ENCODE results near the gene PAQR4.
"Not testable (repeated sequence)": the region's sequence is repeated elsewhere in the genome, so short reads cannot be mapped to it uniquely, and the experiment has no call there.

PAQR4 gene

DNA sequence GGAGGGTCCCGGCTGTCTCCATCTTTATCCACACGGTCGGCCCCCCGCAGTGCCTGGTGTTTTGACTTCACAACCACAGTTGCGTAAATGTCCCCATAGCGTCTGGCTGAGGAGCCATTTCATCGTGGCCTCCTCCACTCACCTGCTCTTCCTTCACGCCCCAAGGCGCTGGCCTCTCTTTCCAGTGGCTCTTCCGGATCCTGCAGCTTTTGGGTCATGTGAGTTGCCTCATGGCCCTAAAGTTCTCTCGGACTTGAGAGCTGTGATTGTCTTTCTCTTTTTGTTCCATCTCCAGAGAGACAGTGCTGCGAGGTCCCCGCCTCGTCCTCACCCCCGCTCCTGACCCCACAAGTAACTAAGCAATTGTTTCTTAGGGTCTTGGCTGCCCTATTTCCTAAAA lies 34.7 kb upstream of the PAQR4 start:
- no peak overlapping the region for H3K4me3 ChIP-seq (replicated peaks; ENCODE audit: low read depth, low read length)
- DNase-seq (ENCODE audit: low read depth), result no peak
- no peak for TF ChIP-seq CTCF (IDR thresholded peaks at IDR 0.05; ENCODE audit: low read length, missing control alignments)

GRCh38 chr16:2936436-2937011 lies 32.6 kb upstream of the PAQR4 start:
- DNase-seq (ENCODE audit: low read depth), result no peak
- no peak for TF ChIP-seq CTCF (IDR thresholded peaks at IDR 0.05; ENCODE audit: low read length, missing control alignments)

DNA sequence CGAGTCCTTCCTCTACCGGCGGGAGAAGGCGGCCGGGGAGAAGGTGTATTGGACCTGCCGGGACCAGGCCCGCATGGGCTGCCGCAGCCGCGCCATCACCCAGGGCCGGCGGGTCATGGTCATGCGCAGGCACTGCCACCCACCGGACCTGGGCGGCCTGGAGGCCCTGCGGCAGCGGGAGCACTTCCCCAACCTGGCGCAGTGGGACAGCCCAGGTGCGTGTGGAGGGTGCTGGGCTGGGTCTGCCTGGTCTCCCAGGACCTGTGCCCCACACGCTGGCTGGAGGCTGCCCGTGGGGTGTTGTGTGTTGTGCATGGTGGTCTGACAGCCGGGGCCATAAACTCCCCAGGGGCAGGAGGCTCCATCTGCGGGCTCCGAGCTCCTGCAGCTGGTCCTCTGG lies 32.0 kb upstream of the PAQR4 start:
- TF ChIP-seq CTCF (IDR thresholded peaks at IDR 0.05; ENCODE audit: low read length, missing control alignments), result no peak
- DNase-seq (ENCODE audit: low read depth), result no peak

More at GRCh38 chr16:2936436-2937011, 32.6 kb upstream of the PAQR4 start:
- no peak overlapping the region for H3K4me3 ChIP-seq (replicated peaks; ENCODE audit: low read depth, low read length)

GRCh38 chr16:2938206-2938605 lies 30.9 kb upstream of the PAQR4 start:
- H3K4me3 ChIP-seq (replicated peaks; ENCODE audit: low read depth, low read length), result no peak overlapping the region
- no peak for DNase-seq (ENCODE audit: low read depth)
- no peak for TF ChIP-seq CTCF (IDR thresholded peaks at IDR 0.05; ENCODE audit: low read length, missing control alignments)

More for the DNA sequence above, 32.0 kb upstream of the PAQR4 start:
- H3K4me3 ChIP-seq (replicated peaks; ENCODE audit: low read depth, low read length), result no peak overlapping the region

GRCh38 chr16:2939968-2940367 lies 29.2 kb upstream of the PAQR4 start:
- no peak for TF ChIP-seq CTCF (IDR thresholded peaks at IDR 0.05; ENCODE audit: low read length, missing control alignments)
- DNase-seq (ENCODE audit: low read depth), result no peak
- H3K4me3 ChIP-seq (replicated peaks; ENCODE audit: low read depth, low read length), result no peak overlapping the region

DNA sequence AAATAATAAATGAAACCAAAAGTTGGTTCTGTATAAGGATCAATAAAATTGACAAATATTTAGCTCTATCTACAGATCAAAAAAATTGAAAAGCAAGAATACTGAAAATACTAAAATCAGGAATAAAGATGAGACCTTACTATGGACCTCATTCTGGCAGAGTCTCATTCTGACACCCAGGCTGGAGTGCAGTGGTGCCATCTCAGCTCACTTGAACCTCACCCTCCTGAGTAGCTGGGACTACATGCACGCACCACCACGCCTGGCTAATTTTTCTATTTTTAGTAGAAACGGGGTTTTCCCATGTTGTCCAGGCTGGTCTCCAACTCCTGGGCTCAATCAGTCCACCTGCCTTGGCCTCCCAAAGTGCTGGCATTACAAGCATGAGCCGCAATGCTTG lies 27.1 kb upstream of the PAQR4 start:
- no peak for DNase-seq (ENCODE audit: low read depth)
- no peak for TF ChIP-seq CTCF (IDR thresholded peaks at IDR 0.05; ENCODE audit: low read length, missing control alignments)
- H3K4me3 ChIP-seq (replicated peaks; ENCODE audit: low read depth, low read length), result no peak overlapping the region

- not testable (repeated sequence) for H3K4me3 ChIP-seq (replicated peaks; ENCODE audit: low read depth, low read length); DNase-seq (ENCODE audit: low read depth)
Measured at GRCh38 chr16:2943716-2944115, 25.4 kb upstream of the PAQR4 start.
